Panc1 (cell line): ENCODE measurements around the gene UTF1. TPM values are rescaled to one million over a fixed set of nuclear protein-coding genes. Genes with fewer than 3 reads are reported as not detected.

ENCODE experiments used
- ATAC-seq: fragments of 200-7000 bp; cut with Tn5 transposase; 2 replicates; pipeline ENCODE4 v1.9.1; 2020; ENCODE audit warnings: mild to moderate bottlenecking, moderate library complexity
- BruUV-seq: library from RNA; stranded (reverse); fragments of 400-500 nt; replicated peaks from 2 replicates; lab custom pipeline; 2021; lab: Mats Ljungman, UMichigan
- CTCF ChIA-PET: fragments of 300-600 bp; sonication (Branson Sonifier 250); formaldehyde crosslinking; loops from one replicate; lab custom pipeline; 2022; ENCODE audit warnings: antibody characterized with exemption; lab: Charles Lee
- POLR2A ChIA-PET: fragments of 300-600 bp; sonication (Branson Sonifier 250); formaldehyde crosslinking; loops from one replicate; lab custom pipeline; 2022; ENCODE audit warnings: antibody characterized with exemption; lab: Charles Lee
- DNase-seq: peaks from one replicate; pipeline ENCODE4 v3.0.0-alpha.2; 2010; ENCODE audit warnings: low read depth, low spot score
- H3K27ac ChIP-seq: 2 replicates; pipeline ENCODE4 v1.5.1; 2011; ENCODE audit warnings: mild to moderate bottlenecking, low read length, inconsistent platforms
- H3K27me3 ChIP-seq: fragments of 200-500 bp; sonication (Bioruptor generic); 2 replicates; pipeline ENCODE4 v1.6.0; 2014; ENCODE audit warnings: low read length, inconsistent platforms; ENCODE audit not compliant: control insufficient read depth, insufficient read depth
- H3K36me3 ChIP-seq: fragments of 200-500 bp; sonication (Bioruptor generic); 2 replicates; pipeline ENCODE4 v1.5.1; 2014; ENCODE audit warnings: inconsistent platforms, mild to moderate bottlenecking, low read length, moderate library complexity; ENCODE audit not compliant: control insufficient read depth, insufficient read depth
- H3K4me1 ChIP-seq: 2 replicates; pipeline ENCODE4 v1.5.1; 2011; ENCODE audit warnings: inconsistent platforms, mild to moderate bottlenecking, low read length, moderate library complexity; ENCODE audit not compliant: control insufficient read depth, insufficient read depth
- H3K4me3 ChIP-seq, 2 experiments: 2 replicates each; pipeline ENCODE4 v1.5.1; 2011 to 2012; ENCODE audit warnings: low read depth in 2 of 2, low read length in 2 of 2, mild to moderate bottlenecking in 2 of 2, inconsistent platforms in 1 of 2, moderate library complexity in 1 of 2
- H3K9me3 ChIP-seq: fragments of 200-500 bp; sonication (Bioruptor generic); 2 replicates; pipeline ENCODE4 v1.5.1; 2014; ENCODE audit warnings: low read depth, mild to moderate bottlenecking, inconsistent platforms, low read length, moderate library complexity; ENCODE audit not compliant: control insufficient read depth, insufficient read depth
- POLR2AphosphoS5 ChIP-seq: IDR thresholded peaks from 2 replicates; pipeline ENCODE4 v1.6.1; 2012; ENCODE audit warnings: mild to moderate bottlenecking, low read depth, low read length, moderate library complexity
- SIN3A ChIP-seq: IDR thresholded peaks from 2 replicates; pipeline ENCODE4 v1.6.1; 2012; ENCODE audit warnings: low read depth, mild to moderate bottlenecking, low read length, moderate library complexity, borderline replicate concordance; ENCODE audit not compliant: insufficient read depth
- TCF7L2 ChIP-seq: IDR thresholded peaks from 2 replicates; pipeline ENCODE4 v1.6.1; 2011; ENCODE audit warnings: mild to moderate bottlenecking, low read depth, low read length, inconsistent platforms
- in situ Hi-C: cut with HindIII; loops from 2 replicates; pipeline ENCODE4 v1.10.0; 2016; ENCODE audit warnings: low sequenced_read_pairs, low pct_unique_long_range_greater_than_20kb
- intact Hi-C: fragments of 100-400 bp; cut with micrococcal nuclease; formaldehyde crosslinking; loops from one replicate; pipeline ENCODE4 v1.10.0; 2022; ENCODE audit not compliant: unreplicated experiment
- total RNA-seq: library from RNA; stranded (reverse); gene quantifications from one replicate; pipeline ENCODE4 v1.2.1, GENCODE V29; 2021; ENCODE audit not compliant: unreplicated experiment
- TF ChIP-seq, protein P1 (sequence below), 2 experiments: IDR thresholded peaks; 2 replicates each; pipeline ENCODE4 v1.6.1; 2011 to 2012; ENCODE audit warnings: low read depth in 2 of 2, control low read depth in 1 of 2, low read length in 1 of 2, mild to moderate bottlenecking in 1 of 2, moderate library complexity in 1 of 2; ENCODE audit not compliant: insufficient read depth in 1 of 2
- TF ChIP-seq, protein P2 (sequence below): fragments of 450-650 bp; IDR thresholded peaks from 2 replicates; pipeline ENCODE4 v1.5.1; 2017; ENCODE audit warnings: mild to moderate bottlenecking

The UTF1 gene
- total RNA-seq, 1 experiment from 2014 or later = not detected

DNA sequence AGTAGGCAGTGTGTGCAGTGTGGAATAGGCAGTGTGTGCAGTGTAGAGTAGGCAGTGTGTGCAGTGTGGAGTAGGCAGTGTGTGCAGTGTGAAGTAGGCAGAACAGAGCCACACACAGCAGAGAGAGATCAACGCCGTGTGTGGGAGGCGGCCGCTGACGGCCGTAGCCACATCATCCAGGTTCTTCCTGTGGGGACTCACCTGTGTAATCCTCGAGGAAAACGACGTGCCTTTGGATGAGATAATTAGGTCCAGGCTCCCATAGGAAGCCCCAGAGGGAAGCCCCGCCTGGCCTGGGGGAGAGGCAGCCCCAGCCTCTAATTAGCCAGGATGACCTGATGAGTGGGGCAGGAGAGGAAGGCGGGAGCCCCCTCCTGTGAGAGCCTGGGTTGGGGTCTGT, 44.6 kb upstream of the UTF1 start:
- Histone ChIP-seq H3K4me3 (no peak overlapping the region), H3K27ac (no peak overlapping the region), H3K9me3 (no peaks in the 10 kb centered on the region), H3K4me1 (no peaks in the 10 kb centered on the region), H3K27me3 (no peaks in the 10 kb centered on the region), H3K36me3 (no peaks in the 10 kb centered on the region)
- ATAC-seq (no peak), DNase-seq (no peak)
- no peak for TF ChIP-seq TCF7L2
- no peak for TF ChIP-seq SIN3A
- intact Hi-C loops (no loop called here), in situ Hi-C loops (no loop called here)
- no TSS peak for BruUV-seq
- CTCF ChIA-PET = no interaction called here
- POLR2A ChIA-PET = no interaction called here

GRCh38 chr10:133185916-133186315, 44.1 kb upstream of the UTF1 start:
- DNase-seq (no peak), ATAC-seq (no peak)
- Histone ChIP-seq H3K4me3 (no peak overlapping the region), H3K4me1 (no peaks in the 10 kb centered on the region), H3K27me3 (no peaks in the 10 kb centered on the region), H3K36me3 (no peaks in the 10 kb centered on the region), H3K9me3 (no peaks in the 10 kb centered on the region), H3K27ac (no peak overlapping the region)
- CTCF ChIA-PET = no interaction called here
- POLR2A ChIA-PET = interaction anchor here (0.7 kb wide), 1 partner anchor 618 kb away, joined by 8 read pairs; no protein-coding TSS in a partner anchor
- in situ Hi-C loops = no loop called here
- no TSS peak for BruUV-seq
- TF ChIP-seq TCF7L2 = no peak
- TF ChIP-seq POLR2AphosphoS5 = no peak
- TF ChIP-seq, protein P1, sequence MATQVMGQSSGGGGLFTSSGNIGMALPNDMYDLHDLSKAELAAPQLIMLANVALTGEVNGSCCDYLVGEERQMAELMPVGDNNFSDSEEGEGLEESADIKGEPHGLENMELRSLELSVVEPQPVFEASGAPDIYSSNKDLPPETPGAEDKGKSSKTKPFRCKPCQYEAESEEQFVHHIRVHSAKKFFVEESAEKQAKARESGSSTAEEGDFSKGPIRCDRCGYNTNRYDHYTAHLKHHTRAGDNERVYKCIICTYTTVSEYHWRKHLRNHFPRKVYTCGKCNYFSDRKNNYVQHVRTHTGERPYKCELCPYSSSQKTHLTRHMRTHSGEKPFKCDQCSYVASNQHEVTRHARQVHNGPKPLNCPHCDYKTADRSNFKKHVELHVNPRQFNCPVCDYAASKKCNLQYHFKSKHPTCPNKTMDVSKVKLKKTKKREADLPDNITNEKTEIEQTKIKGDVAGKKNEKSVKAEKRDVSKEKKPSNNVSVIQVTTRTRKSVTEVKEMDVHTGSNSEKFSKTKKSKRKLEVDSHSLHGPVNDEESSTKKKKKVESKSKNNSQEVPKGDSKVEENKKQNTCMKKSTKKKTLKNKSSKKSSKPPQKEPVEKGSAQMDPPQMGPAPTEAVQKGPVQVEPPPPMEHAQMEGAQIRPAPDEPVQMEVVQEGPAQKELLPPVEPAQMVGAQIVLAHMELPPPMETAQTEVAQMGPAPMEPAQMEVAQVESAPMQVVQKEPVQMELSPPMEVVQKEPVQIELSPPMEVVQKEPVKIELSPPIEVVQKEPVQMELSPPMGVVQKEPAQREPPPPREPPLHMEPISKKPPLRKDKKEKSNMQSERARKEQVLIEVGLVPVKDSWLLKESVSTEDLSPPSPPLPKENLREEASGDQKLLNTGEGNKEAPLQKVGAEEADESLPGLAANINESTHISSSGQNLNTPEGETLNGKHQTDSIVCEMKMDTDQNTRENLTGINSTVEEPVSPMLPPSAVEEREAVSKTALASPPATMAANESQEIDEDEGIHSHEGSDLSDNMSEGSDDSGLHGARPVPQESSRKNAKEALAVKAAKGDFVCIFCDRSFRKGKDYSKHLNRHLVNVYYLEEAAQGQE (IDR thresholded peaks at IDR 0.05; ENCODE audit: insufficient read depth in 1 of 2, low read depth in 2 of 2, low read length in 1 of 2) = no peak
- TF ChIP-seq, protein P2, sequence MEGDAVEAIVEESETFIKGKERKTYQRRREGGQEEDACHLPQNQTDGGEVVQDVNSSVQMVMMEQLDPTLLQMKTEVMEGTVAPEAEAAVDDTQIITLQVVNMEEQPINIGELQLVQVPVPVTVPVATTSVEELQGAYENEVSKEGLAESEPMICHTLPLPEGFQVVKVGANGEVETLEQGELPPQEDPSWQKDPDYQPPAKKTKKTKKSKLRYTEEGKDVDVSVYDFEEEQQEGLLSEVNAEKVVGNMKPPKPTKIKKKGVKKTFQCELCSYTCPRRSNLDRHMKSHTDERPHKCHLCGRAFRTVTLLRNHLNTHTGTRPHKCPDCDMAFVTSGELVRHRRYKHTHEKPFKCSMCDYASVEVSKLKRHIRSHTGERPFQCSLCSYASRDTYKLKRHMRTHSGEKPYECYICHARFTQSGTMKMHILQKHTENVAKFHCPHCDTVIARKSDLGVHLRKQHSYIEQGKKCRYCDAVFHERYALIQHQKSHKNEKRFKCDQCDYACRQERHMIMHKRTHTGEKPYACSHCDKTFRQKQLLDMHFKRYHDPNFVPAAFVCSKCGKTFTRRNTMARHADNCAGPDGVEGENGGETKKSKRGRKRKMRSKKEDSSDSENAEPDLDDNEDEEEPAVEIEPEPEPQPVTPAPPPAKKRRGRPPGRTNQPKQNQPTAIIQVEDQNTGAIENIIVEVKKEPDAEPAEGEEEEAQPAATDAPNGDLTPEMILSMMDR = no peak
- no peak for TF ChIP-seq SIN3A
- intact Hi-C loops = no loop called here

DNA sequence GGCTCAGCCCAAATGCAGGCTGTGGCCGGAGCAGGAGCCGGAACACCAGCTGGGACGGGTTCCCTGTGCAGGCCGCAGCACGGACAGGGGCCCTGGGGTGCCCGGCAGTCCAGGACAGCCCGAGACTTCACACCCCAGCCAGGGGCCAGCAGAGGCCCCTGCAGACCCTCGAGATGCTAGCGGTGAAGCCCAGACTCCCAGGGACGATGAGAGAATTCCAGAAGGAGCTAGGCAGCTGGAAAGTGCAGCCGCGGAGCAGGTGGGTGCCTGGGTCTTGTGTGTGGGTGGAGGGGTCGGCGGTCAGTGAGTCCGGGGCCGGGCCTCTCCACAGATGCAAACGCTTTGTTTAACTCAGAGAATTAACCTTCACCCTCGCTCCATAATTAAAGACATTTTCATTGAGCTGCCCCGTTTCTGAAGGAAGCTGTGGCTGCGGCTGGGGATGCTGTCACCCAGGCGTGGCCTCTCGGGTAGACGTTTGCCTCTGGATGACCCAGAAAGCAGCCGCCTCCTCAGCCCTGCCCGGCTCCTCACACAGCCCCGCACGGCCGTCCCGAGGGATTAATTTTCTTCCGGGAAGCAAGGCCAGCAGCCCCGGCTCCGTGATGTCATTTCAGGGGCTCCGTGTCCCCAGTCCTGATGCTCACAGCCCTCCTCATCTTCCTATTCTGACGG, 43.5 kb upstream of the UTF1 start:
- ATAC-seq (no peak), DNase-seq (no peak)
- POLR2A ChIA-PET = interaction anchor here (0.7 kb wide), 1 partner anchor 619 kb away, joined by 8 read pairs; no protein-coding TSS in a partner anchor
- Histone ChIP-seq H3K4me3 (no peak overlapping the region), H3K27ac (no peak overlapping the region), H3K27me3 (no peaks in the 10 kb centered on the region), H3K4me1 (no peaks in the 10 kb centered on the region), H3K36me3 (no peaks in the 10 kb centered on the region), H3K9me3 (no peaks in the 10 kb centered on the region)
- no TSS peak for BruUV-seq
- CTCF ChIA-PET = no interaction called here
- intact Hi-C loops (no loop called here), in situ Hi-C loops (no loop called here)
- TF ChIP-seq TCF7L2 (no peak), POLR2AphosphoS5 (no peak), SIN3A (no peak)
- TF ChIP-seq, protein P2 = no peak
- TF ChIP-seq, protein P1 (IDR thresholded peaks at IDR 0.05; ENCODE audit: insufficient read depth in 1 of 2, low read depth in 2 of 2, low read length in 1 of 2) = no peak
